ENCODE measurements around the gene PLA2G4B.

- TF ChIP-seq CTCF (IDR thresholded peaks at IDR 0.05; ENCODE audit: low read depth, low read length) (no peak), EZH2phosphoT487 (IDR thresholded peaks at IDR 0.05; ENCODE audit: low read depth) (no peak)
Observed at GRCh38 chr15:41792000-41792637, 46.5 kb upstream of the PLA2G4B start.
